ENCODE results near the gene C1orf94.

The C1orf94 gene, protein sequence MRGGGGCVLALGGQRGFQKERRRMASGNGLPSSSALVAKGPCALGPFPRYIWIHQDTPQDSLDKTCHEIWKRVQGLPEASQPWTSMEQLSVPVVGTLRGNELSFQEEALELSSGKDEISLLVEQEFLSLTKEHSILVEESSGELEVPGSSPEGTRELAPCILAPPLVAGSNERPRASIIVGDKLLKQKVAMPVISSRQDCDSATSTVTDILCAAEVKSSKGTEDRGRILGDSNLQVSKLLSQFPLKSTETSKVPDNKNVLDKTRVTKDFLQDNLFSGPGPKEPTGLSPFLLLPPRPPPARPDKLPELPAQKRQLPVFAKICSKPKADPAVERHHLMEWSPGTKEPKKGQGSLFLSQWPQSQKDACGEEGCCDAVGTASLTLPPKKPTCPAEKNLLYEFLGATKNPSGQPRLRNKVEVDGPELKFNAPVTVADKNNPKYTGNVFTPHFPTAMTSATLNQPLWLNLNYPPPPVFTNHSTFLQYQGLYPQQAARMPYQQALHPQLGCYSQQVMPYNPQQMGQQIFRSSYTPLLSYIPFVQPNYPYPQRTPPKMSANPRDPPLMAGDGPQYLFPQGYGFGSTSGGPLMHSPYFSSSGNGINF

DNA sequence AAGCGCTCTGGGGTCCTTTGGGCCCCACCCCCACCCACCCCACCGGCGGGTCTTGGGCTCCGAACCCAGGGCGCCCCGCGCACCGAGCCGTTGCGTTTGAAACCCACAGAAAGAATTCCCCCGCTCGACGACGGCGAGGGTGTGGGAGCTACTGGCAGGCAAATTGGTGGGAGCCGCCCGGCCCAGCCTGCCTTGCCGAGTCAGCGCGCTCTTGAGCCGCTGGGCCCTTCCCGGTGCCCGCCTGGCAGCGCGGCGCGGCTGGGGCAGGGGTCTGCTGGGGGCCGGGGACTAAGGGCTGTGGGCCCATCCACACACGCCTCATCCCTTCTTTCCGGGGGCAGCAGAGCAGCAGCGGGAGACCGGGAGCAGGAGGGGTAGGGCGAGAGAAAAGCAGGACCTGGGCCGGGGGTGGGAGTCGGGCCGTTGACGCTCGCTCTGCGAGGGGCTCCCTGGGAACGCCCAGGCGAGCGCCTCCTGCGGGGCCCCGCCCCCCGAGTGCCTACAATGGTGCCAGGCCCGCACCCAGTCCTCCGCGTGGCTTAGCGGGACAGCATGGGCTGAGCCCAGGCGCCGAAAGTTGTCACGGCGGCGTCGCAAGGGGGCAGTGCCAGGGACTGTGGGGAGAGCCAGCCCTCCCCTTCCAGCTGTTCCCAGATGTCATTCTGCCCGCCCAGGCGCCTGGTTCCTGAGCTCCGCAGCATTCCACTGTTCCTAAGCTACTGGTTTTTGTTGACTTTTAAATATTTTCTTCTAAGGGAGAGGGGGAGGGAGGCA, at the start of gene C1orf94:
C1orf94 (plus strand) TSS at position 78 of the 774 bp plus-strand sequence. CDS start 883 bp downstream, outside the sequence.
- DNase-seq = no peak

DNA sequence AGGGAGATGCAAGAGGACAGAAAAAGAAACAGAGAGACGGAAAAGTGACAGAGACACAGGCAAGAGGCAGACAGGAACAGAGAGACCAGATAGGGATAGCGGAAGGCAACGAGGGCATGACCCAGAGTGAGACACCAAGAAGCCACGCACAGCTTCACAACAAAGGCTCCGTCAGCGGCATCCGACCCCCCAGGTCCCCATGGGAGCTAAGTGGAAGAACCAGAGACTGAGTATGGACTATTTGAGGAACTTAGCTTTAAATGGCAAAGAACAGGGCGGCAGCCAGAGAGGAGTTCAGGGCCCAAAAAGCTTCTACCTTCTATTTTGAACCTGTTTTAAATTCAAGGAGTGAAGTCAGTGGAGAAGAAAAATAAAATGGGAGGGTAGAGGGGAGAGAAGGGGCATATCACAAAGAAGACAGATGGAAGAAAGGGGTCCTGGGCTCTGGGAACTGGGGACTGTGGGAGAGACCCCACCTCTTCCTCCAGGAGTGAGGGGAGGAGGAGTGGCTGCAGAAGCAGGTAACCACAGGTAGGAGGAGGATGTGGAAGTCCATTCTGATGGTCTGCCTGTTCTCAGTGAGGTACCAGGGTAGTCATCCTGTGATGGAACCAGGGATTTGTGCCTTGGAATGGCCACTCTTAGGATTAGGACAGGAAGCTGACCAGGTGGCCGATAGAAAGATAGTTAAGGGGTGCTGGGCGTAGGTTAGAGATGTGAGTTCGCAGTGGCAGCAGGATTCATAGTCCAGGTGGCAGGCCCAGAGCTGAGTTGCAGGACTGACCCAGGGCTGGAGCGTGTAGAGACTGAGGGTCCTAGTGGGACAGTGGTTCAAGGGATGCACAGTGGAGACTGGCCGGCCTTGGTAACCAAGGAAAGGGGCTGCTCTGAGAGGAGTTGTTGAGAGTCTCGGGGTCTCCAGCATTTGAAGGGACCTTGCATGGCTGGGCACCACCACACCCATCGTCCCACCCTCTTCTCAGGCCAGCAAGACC, 49.4 kb upstream of the C1orf94 start:
- DNase-seq = no peak

DNA sequence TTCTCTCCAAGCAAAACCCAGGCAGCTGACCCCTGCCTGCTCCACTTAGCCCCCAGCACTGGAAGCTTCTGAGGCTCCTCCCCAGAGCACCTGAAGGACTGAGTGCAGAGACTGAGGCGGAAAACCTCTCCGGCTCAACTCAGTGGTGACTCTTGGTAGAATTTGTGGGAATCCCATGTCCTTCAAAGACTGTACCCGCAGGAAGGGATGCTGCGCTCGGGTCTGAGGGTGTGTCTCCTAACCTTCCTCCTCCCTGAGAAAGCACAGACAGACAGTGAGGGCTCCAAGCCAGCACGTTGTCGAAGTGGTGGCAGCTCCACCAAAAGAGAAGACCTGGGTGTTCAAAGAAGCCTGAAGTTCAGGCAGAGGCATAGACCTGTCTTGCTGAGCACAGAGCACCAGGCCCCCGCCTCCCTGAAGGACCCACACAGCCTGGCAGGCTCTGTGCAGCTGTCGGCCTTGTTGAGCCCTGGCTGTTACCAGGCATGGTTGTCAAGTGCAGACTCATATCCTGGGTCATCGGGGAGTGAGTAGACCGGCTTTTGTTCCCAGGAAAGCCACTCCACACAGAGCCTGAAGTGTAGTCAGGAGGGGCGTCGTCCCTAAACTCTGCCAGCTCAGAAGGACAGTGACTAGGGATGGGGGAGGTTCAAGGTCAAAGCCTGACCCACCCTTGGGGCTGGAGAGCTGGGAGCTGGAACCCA, 48.4 kb upstream of the C1orf94 start:
- no peak for DNase-seq

DNA sequence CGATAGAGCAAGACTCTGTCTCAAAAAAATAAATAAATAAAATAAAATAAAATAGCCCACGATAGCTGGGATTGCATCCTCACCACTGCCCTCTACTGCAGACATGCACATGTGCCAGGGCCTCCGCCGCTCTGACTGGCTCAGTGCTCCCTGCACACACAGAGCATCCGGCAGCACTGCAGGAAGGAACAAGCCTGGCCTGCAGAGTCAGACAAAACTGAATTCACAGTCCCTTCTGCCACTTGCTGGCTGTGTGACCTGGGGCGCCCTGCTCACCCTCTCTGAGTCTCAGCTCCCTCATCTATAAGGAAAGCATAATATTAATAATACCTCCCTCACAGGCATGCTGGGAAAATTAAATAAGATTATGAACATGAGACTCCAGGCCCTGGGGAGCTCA, 47.1 kb upstream of the C1orf94 start:
- DNase-seq = no peak

DNA sequence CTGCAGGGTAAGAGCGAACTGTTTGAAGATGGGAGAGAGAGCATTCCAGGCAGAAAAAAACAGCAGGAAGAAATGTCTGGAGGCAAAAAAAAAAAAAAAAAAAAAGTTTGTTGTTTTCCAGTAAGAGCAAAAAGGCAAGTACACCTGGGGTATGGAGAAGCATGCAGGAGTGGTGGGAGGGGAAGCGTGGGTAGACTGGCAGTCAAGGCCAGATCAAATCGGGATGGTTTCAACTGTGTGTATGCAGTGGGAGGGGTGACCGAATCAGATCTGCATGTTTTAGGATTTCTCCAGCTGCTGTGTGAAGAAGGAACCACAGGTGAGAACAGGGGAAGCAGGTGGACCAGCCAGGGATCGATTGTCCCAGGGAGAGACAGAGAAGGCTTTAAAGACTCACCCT, 46.4 kb upstream of the C1orf94 start:
- DNase-seq = no peak

DNA sequence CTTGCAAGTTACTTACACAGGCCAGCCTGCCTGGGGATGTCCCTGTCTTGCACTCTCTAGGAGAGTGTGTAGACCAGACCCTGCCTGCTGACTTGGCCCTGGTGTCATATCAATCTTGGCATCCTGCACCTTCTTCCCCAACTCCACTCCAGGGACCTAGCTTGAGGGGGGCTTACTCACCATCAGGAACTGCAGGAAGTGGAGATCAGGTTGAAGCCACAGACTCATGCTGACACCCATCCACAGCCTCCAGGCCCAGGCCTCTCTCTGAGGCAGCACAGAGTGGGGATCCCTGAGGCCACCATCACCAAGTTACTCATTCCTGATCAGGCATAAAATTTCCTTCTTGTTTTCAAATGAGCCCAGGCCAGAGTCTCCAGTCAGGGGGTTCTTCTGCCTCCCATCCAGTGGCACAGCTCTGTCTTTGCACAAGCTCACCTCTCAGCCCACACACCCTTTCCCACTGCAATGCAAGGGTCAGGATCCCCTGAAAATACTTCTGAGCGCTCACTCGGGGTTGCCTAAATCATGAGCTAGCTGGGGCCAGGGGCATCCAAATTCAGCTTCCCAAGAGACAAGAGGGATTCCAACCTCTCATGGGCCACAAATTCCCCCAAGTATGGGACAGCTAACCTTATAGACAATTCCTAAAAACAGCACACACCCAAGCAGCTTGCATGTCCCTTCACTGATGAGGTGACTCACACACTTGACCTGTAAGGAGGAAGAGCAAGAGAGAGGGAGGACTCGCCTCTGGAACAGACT, 45.1 kb upstream of the C1orf94 start:
- DNase-seq = no peak

DNA sequence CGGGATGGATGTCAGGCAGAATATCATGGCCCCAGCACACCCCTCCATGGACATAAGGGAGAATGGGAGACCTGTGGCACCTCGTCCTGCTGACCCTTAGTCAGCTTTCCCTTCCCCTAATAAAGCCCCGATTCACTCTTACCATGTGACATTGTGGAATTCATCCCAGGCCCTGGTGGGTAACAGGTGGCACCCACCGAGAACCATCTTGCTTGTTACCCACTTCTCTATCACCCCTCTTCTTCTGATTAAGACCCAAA, 44.6 kb upstream of the C1orf94 start:
- no peak for DNase-seq

DNA sequence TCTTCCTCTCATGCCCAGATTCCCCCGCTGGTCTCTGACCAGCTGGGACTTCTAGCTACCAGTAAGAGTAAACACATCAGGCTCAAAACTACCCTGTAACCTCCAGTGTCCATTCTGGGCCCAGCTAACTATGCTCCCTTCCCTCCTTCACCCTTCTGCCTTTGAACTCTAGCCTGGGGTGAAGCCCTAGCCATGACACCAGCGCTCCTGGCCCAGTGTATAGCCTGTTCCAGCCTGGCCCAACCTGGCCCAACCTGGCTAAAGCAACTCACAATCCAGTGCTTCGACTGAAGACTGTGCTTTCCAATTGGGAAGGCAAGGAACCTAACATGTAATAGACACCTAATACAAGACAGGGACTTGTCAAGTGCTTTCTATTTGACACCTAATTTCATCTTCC, 39.3 kb upstream of the C1orf94 start:
- no peak for DNase-seq

DNA sequence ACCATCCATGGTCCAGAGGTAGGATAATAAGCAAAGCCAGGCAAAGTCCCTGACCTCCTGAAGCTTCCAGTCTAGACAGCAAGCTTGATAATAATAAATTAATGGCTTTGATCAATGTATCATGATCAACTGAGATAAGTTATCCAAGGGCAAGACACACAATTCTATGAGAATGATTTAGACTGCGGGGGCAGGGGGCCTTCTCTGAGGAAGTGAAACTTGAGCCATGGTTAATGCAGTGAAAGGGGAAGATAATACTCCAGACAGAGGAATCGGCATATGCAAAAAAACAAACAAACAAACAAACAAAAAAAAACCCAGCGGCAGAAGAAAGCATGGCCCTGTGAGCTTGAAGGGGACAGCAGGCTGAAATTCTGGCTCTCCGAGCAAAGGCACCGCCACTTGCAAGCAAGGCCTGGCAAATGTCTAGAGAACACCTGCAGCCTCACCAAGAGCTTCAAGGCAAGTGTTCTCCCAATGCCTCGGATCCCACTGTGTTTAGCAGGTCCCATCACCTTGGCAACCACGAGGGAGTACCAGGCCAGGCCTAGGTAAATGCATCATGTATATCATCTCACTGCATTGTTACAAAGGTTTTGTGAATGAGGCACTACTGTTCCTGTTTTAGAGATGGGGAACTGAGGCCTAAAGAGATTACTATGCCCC, 36.6 kb upstream of the C1orf94 start:
- no peak for DNase-seq

DNA sequence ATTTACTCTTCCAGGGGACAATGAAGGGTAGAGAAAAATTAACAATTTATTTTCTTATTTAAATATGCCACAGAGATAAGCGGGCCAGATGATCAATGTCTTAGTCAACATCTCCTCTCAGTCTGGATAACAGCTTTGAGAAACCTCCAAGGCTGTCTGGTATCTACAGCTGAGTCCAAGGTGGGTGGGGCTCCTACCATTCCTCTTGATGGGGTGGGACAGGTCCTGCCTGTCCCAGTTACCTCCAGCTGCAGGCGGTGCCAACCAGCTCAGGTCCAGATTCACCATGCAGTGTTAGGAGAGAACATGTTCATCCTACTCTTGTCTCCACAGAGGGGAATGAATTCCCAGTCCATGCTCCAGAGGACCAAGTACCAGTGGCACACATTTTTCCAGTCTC, 32.7 kb upstream of the C1orf94 start:
- DNase-seq = no peak

DNA sequence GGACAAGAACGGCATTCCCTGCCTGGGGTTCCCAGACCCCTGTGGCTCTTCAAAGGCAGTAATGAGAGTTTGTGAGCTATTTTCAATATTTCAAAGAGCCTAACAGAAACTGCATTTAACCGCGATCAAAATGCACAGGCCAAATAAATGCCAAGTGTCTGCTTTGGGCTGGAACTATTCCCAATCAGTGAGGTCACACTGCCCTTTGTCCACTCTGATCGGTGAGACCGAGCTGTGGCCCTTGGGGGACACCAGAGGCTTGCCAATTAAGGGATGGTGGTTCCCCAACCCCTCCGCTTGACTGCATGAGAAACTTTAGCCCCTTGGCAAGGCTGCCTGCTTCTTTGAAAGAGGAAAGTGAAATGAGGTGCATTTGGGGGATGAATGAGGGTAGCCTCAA, 31.9 kb upstream of the C1orf94 start:
- no peak for DNase-seq

DNA sequence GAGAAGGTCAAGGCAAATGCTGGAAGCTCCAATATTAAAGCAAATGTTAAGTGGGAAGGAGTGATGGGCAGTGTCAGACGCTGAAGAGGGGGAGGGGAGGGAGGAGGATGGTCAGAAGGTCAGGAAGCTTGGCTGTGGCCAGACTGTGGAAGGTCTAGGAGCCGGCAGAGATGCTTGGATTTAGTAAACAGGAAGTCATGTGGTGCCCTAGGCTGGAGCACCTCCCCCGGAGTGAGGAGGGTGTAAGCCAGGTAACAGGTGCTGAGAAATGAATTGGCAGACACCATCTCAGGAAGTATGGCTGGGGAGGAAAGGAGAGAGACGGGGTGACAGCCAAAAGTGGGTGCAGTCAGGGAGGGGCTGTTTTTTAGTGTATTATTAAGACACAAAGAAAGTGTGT, 29.4 kb upstream of the C1orf94 start:
- DNase-seq = no peak

DNA sequence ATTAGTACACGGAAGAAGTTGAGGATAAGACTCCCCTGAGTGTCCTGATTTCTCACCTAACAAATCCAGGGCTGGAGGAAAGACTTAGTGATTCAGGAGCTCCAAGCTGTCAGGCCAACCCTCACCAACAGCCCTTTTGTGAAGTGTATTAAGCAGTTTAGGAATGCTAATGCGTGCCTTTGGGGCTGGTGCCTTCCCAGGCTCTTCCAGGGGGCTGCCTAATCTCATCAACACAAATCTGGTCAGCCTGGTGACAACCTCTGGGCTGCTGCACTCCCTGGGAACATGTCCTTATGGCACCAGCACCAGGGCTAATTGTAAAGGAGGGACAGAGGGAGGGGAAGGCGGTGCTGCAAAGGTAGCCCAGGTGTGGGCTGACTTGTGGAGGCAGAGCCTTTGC, 27.2 kb upstream of the C1orf94 start:
- no peak for DNase-seq

DNA sequence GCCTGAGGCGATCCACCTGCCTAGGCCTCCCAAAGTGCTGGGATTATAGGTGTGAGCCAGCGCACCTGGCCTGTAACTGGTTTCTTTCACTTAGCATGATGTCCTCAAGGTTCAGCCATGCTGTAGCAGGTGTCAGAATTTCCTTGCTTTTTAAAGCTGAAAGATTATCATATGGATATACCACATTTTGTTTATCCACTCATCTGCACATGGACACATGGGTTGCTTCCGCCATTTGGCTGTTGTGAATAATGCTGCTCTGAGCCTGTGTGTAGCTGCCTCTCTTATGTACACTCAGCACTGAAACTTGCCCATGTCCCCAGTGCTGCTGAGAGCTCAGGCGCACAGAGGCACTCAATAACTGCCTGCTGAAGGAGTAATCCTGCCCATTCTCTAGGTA, 23.5 kb upstream of the C1orf94 start:
- DNase-seq = no peak

DNA sequence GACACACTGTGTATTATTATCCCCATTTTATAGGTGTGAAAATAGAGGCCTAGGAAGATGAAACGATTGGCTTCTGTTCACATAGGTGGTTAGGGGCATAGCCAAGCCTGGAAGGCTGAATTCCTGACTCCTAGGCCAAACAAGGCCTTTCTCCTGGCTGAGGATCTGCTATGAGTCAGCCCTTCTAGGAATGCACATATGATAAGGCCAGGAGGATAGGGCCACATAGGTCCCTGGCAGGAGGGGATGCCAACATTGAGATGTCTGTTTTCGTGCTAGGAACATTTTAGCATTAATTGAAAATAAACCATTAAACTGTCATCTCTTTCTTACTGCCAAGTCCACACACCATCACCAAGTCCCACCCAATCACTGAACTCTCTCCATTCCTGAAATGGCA, 20.8 kb upstream of the C1orf94 start:
- no peak for DNase-seq

DNA sequence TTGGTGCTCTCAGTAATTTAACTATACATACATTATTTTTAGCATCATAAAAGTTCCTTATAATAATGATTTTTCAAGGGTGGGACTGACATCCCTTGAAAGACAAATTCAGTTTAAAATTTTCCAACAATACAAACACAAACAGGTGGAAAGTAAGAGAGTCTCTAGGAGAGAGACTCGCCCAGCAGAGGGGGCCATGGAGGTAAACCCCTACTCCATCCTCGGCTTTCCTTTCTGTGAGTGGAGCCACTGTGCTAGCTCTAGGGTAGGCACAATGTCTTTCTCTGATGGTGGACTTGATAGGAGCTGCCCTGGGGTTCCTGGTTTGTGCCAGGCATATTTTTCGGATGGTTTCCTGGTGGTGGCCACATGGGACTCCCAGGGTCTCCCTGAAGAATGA, 20.0 kb upstream of the C1orf94 start:
- no peak for DNase-seq

DNA sequence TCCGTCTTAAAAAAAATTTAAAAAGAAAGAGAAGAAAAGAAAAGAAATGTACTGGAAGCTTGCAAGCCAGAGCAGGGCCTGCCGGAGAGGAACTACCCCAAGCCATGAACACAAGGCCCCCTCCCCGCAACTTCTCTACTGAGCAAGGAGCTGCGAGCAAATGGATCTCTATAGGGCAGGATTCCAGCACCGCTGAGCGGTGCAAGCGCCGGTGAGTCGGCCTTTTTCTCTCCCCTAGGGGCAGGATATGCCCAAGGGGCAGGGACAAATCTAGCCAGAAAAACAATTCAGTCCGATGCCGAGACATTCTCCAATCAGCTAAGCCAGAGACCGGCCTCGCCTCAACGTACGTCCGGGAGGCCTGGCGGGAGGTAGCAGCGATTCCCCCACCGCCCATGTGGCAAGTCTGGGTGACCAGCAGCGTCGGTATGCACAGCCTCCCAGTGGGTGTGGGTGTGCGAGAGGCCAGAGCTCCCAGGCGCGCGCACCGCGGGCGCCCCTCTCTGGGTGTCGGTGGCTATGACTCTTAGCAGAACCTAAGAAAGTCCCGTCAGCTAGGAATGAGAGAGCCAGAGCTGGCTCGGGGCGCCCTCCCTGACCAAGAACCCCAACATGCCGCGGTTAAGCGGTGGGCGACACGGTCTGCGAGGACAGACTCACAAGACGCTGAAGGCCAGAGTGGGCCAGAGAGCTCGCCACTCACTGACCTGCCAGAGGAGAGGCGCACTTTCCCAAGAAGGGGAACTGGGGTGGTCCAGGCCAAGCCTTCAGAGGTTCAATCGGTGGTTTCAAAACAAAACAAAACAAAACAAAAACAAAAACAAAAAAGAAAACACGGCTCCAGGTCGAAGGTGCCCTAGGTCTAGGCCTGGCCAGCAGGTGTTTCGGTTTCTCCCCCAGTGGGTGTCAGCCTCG, 13.6 kb upstream of the C1orf94 start:
- DNase-seq = no peak

DNA sequence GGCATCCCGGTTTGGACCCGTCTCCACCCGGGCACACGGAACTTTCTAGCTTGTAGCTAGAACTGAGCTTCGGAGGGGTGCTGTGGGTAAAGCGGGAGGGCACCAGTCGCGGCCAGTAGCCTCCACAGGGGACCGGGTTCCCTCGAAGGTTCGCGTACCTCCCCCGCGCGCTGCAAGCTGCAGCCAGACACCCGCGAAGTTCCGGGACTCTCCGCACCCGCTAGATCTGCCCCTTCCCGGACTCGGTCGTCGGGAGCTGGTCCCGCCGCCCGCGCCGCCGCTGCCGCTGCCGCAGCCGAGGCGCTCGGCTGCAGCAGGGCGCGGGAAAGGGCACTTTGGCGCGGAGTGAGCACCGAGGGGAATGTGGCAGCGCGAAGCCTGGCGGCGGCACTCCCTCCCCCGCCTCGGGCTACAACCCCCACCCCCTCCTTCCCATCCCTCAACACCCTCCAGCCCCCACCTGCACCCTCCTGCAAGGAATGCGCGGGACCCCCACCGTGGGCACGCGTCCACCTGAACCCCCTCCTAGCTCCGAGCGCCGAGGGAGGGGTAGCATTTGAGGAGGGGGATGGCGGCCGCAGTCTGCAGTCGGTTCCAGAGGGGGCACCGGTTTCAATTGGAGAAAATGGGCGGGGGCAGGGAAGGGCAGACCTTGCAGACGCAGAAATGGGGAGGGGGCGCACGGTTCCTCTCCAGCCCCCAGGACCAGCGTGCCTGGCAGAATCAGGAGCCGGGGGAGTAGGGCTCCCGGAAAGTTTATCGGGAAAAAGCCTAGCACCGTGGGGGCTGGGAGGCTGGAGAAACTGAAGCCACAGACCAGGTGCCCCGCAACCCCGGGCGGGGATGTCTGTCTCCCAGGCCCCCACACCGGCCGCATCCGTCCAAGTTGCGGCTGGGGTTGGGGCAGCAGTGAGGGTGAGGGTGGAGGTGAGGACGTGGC, 12.6 kb upstream of the C1orf94 start:
- DNase-seq = no peak
